Type B pancreatic cell (in vitro differentiated cells): ENCODE measurements around the gene ERC1. TPM values are rescaled to one million over a fixed set of nuclear protein-coding genes. Genes with fewer than 3 reads are reported as not detected.

ENCODE experiments used
- DNase-seq: peaks from one replicate; pipeline ENCODE4 v3.0.0; 2021; ENCODE audit warnings: mixed read lengths; ENCODE audit not compliant: unreplicated experiment; ENCODE audit errors: extremely low spot score
- H3K27ac Mint-ChIP-seq: 2 replicates; pipeline ENCODE4 v1.8.0; 2021; ENCODE audit warnings: mild to moderate bottlenecking, mixed read lengths
- H3K27me3 Mint-ChIP-seq: 2 replicates; pipeline ENCODE4 v1.8.0; 2021; ENCODE audit warnings: mixed read lengths
- H3K36me3 Mint-ChIP-seq: 2 replicates; pipeline ENCODE4 v1.8.0; 2021; ENCODE audit warnings: mixed read lengths
- H3K4me1 Mint-ChIP-seq: one replicate; pipeline ENCODE4 v1.8.0; 2021; ENCODE audit warnings: mixed read lengths; ENCODE audit not compliant: unreplicated experiment
- H3K4me3 Mint-ChIP-seq: 2 replicates; pipeline ENCODE4 v1.8.0; 2021; ENCODE audit warnings: mild to moderate bottlenecking, mixed read lengths
- H3K9me3 Mint-ChIP-seq: 2 replicates; pipeline ENCODE4 v1.8.0; 2021; ENCODE audit warnings: mixed read lengths
- total RNA-seq: library from RNA; stranded (reverse); gene quantifications from 2 replicates; pipeline ENCODE4 v1.2.1, GENCODE V29; 2021; ENCODE audit warnings: low replicate concordance
- TF ChIP-seq, protein P1 (sequence below): fragments of 200-600 bp; sonication (generic); conservative IDR thresholded peaks from 2 replicates; pipeline ENCODE4 v1.5.0; 2021; ENCODE audit warnings: antibody characterized with exemption, mild to moderate bottlenecking

The ERC1 gene
- total RNA-seq, 1 donor from 2014 or later: 62.8 TPM

DNA sequence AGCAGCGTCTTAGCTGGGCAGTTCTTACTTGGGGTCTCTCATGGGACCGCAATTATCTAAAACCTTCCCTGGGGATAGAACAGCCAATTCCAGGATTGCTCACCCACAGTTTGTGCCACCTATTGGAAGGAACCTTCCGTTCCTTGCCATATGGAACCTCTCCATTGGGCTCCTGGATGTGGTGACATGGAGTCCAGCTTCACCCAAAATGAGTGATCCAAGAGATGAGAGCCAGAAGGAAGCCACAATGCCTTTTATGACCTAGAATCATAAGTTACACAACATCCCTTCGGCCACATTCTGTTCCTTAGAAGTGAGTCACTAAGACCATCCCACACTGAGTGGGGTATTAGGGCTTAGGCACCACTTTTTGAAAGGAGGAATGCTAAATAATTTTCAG lies 439.0 kb downstream of the ERC1 start:
- H3K9me3 Mint-ChIP-seq: no peaks in the 10 kb centered on the region
- H3K36me3 Mint-ChIP-seq: peaks cover 29% of the 10 kb centered on the region
- no peaks in the 10 kb centered on the region for H3K4me1 Mint-ChIP-seq
- H3K27me3 Mint-ChIP-seq: no peaks in the 10 kb centered on the region
- H3K4me3 Mint-ChIP-seq: no peak overlapping the region
- no peak overlapping the region for H3K27ac Mint-ChIP-seq
- TF ChIP-seq, protein P1, sequence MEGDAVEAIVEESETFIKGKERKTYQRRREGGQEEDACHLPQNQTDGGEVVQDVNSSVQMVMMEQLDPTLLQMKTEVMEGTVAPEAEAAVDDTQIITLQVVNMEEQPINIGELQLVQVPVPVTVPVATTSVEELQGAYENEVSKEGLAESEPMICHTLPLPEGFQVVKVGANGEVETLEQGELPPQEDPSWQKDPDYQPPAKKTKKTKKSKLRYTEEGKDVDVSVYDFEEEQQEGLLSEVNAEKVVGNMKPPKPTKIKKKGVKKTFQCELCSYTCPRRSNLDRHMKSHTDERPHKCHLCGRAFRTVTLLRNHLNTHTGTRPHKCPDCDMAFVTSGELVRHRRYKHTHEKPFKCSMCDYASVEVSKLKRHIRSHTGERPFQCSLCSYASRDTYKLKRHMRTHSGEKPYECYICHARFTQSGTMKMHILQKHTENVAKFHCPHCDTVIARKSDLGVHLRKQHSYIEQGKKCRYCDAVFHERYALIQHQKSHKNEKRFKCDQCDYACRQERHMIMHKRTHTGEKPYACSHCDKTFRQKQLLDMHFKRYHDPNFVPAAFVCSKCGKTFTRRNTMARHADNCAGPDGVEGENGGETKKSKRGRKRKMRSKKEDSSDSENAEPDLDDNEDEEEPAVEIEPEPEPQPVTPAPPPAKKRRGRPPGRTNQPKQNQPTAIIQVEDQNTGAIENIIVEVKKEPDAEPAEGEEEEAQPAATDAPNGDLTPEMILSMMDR: no peak
- no peak for DNase-seq

GRCh38 chr12:1434296-1434955 lies 443.4 kb downstream of the ERC1 start:
- Mint-ChIP-seq H3K27me3 (no peaks in the 10 kb centered on the region), H3K4me1 (no peaks in the 10 kb centered on the region), H3K4me3 (no peak overlapping the region), H3K9me3 (no peaks in the 10 kb centered on the region), H3K27ac (no peak overlapping the region), H3K36me3 (peaks cover 24% of the 10 kb centered on the region)
- TF ChIP-seq, protein P1: no peak
- DNase-seq: no peak

DNA sequence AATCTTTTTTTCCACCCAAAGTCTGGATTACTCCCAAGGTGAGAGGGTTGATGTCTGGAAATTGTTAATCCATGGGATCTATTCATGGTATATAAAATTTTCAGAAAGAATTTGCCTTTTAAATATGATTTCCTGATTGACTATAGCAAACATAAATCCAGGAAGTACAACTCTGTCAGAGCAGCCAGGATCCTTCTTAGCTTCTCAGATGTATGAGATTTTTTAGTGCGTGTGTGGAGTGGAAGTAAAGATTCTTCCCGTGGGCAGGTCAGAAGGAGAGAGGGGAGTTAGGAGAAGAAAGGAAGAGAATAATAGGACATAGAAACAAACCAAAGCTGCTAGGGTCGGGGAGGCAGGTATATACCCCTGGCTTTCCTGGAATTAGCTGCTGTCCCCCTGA lies 444.0 kb downstream of the ERC1 start:
- Mint-ChIP-seq H3K36me3 (peaks cover 26% of the 10 kb centered on the region), H3K27ac (no peak overlapping the region), H3K9me3 (no peaks in the 10 kb centered on the region), H3K27me3 (no peaks in the 10 kb centered on the region), H3K4me3 (no peak overlapping the region), H3K4me1 (no peaks in the 10 kb centered on the region)
- DNase-seq: no peak
- TF ChIP-seq, protein P1: no peak

- Mint-ChIP-seq H3K27ac (no peak overlapping the region), H3K36me3 (peaks cover 26% of the 10 kb centered on the region)
- no peak for DNase-seq
Measured at GRCh38 chr12:1435456-1435855, 444.4 kb downstream of the ERC1 start.

GRCh38 chr12:1436015-1436414 lies 445.0 kb downstream of the ERC1 start:
- DNase-seq: no peak
- Mint-ChIP-seq H3K36me3 (peaks cover 26% of the 10 kb centered on the region), H3K9me3 (no peaks in the 10 kb centered on the region), H3K4me3 (no peak overlapping the region), H3K27me3 (no peaks in the 10 kb centered on the region), H3K4me1 (no peaks in the 10 kb centered on the region), H3K27ac (no peak overlapping the region)
- TF ChIP-seq, protein P1: no peak

More at GRCh38 chr12:1435456-1435855, 444.4 kb downstream of the ERC1 start:
- Mint-ChIP-seq H3K9me3 (no peaks in the 10 kb centered on the region), H3K4me3 (no peak overlapping the region), H3K4me1 (no peaks in the 10 kb centered on the region), H3K27me3 (no peaks in the 10 kb centered on the region)
- TF ChIP-seq, protein P1: no peak
